Neural crest cell (in vitro differentiated cells): ENCODE data around the gene SPN. TPM values are rescaled to one million over a fixed set of nuclear protein-coding genes. Genes with fewer than 3 reads are reported as not detected.
"Not testable (repeated sequence)": the region's sequence is repeated elsewhere in the genome, so short reads cannot be mapped to it uniquely, and the experiment has no call there.

Experiments
- DNase-seq: peaks from one replicate; pipeline ENCODE4 v3.0.0; 2021; ENCODE audit warnings: low read depth, mixed read lengths, low spot score
- H3K27ac Mint-ChIP-seq: one replicate; pipeline ENCODE4 v1.8.0; 2021; ENCODE audit warnings: mild to moderate bottlenecking, mixed read lengths; ENCODE audit not compliant: unreplicated experiment
- H3K27me3 Mint-ChIP-seq: 2 replicates; pipeline ENCODE4 v1.8.0; 2021; ENCODE audit warnings: low read depth, mild to moderate bottlenecking, mixed read lengths
- H3K36me3 Mint-ChIP-seq: 2 replicates; pipeline ENCODE4 v1.8.0; 2021; ENCODE audit warnings: low read depth, mild to moderate bottlenecking, mixed read lengths
- H3K4me1 Mint-ChIP-seq: 2 replicates; pipeline ENCODE4 v1.8.0; 2021; ENCODE audit warnings: mixed read lengths
- H3K4me3 Mint-ChIP-seq: one replicate; pipeline ENCODE4 v1.8.0; 2021; ENCODE audit warnings: mild to moderate bottlenecking, mixed read lengths
- H3K9me3 Mint-ChIP-seq: 2 replicates; pipeline ENCODE4 v1.8.0; 2021; ENCODE audit warnings: mixed read lengths
- CTCF ChIP-seq: fragments of 200-600 bp; sonication (generic); conservative IDR thresholded peaks from 2 replicates; pipeline ENCODE4 v1.5.0; 2021; ENCODE audit warnings: antibody characterized with exemption, mild to moderate bottlenecking
- total RNA-seq: library from RNA; stranded (reverse); gene quantifications from 2 replicates; pipeline ENCODE4 v1.2.1, GENCODE V29; 2021

SPN gene
- total RNA-seq, 1 donor from 2014 or later: 0.16 TPM

DNA sequence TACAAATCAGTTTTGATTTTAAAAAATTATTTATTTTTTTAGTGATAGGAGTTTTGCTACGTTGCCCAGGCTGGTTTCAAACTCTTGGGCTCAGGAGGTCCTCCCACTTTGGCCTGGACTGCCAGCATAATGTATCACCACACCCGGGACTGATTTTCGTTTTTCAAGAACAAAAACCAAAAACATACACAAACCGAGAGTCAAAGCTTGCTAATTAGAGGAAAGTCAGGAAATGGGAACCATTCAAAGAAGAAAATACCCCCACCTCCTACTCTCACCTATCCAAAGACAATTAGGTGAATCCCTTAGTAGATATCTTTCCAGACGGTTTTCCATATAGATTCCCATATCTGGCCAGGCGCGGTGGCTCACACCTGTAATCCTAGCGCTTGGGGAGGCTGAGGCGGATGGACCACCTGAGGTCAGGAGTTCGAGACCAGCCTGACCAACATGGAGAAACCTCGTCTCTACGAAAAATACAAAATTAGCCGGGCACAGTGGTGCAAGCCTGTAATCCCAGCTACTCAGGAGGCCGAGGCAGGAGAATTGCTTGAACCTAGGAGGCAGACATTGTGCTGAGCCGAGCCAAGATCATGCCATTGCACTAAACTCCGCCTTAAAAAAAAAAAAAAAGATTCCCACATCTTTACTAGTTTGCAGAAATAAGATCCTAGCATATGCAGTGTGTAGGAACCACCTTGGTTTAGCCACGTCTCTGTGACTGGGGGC, 883 bp upstream of the SPN start:
- no peak overlapping the region for H3K27ac Mint-ChIP-seq
- H3K9me3 Mint-ChIP-seq: no peaks in the 10 kb centered on the region
- no peaks in the 10 kb centered on the region for H3K27me3 Mint-ChIP-seq
- H3K4me1 Mint-ChIP-seq: peaks cover 28% of the 10 kb centered on the region
- no peak overlapping the region for H3K4me3 Mint-ChIP-seq
- no peak for TF ChIP-seq CTCF
- no peaks in the 10 kb centered on the region for H3K36me3 Mint-ChIP-seq
- DNase-seq: no peak

DNA sequence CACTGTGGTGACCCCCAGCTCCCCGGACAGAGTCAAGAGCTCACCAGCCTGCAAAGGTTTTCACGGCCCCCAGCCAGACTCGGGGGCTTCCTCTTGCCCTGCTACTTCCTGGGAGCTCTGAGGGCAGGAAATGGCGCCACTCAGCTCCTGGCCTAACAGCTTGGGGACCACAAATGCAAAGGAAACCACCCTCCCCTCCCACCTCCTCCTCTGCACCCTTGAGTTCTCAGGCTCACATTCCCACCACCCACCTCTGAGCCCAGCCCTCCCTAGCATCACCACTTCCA, 375 bp upstream of the SPN start:
- Mint-ChIP-seq H3K36me3 (no peaks in the 10 kb centered on the region), H3K9me3 (no peaks in the 10 kb centered on the region), H3K4me3 (no peak overlapping the region), H3K27me3 (no peaks in the 10 kb centered on the region), H3K27ac (no peak overlapping the region), H3K4me1 (peaks cover 31% of the 10 kb centered on the region)
- no peak for DNase-seq
- TF ChIP-seq CTCF: no peak

DNA sequence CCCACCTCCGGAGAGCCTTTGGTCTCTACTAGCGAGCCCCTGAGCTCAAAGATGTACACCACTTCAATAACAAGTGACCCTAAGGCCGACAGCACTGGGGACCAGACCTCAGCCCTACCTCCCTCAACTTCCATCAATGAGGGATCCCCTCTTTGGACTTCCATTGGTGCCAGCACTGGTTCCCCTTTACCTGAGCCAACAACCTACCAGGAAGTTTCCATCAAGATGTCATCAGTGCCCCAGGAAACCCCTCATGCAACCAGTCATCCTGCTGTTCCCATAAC, 702 bp downstream of the SPN start:
- Mint-ChIP-seq H3K36me3 (no peaks in the 10 kb centered on the region), H3K4me1 (peaks cover 31% of the 10 kb centered on the region), H3K4me3 (no peak overlapping the region), H3K27me3 (no peaks in the 10 kb centered on the region), H3K27ac (no peak overlapping the region), H3K9me3 (no peaks in the 10 kb centered on the region)
- no peak for DNase-seq
- no peak for TF ChIP-seq CTCF

- TF ChIP-seq CTCF: no peak
- Mint-ChIP-seq H3K27me3 (no peaks in the 10 kb centered on the region), H3K27ac (no peak overlapping the region), H3K4me3 (no peak overlapping the region), H3K4me1 (peaks cover 31% of the 10 kb centered on the region), H3K9me3 (no peaks in the 10 kb centered on the region), H3K36me3 (no peaks in the 10 kb centered on the region)
- peak; percentile 23 for DNase-seq
Observed at GRCh38 chr16:29664091-29664921, 1.3 kb downstream of the SPN start.

DNA sequence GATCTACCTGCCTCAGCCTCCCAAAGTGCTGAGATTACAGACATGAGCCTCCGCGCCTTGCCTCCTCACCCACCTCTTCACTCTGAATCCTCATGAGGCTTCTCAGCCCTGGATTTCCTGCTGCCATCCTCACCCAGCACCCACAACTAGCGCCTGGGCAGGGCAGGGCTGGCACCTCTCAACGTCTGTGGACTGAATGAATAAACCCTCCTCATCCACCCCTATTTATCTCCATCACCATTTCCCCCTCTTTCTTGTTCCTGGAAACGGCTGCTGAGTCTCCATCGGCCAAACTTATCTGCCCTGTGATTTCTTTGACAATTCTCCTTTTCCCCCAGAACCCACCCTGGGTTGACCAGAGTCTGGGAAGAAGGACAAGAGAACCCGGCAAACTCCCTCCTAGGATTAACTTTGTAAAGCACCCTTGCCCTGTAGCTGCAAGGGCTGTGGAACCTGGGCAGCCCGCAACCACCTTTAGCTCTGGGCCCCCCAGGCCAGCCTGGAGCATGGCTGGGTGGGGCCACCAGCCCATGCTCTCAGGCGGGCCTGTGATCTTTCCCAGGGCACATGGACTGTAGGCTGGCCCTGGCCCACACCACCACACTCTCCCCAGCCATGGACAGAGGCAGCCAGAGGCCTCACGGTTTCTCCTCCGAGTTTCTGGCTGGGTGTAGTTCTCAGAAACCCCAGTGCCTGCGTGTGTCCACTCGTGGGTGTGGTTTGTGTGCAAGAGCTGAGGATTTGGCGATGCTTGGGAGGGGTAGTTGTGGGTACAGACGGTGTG, 2.4 kb downstream of the SPN start:
- H3K4me1 Mint-ChIP-seq: peaks cover 31% of the 10 kb centered on the region
- no peaks in the 10 kb centered on the region for H3K36me3 Mint-ChIP-seq
- H3K27ac Mint-ChIP-seq: peak overlapping the region; percentile 93
- no peaks in the 10 kb centered on the region for H3K9me3 Mint-ChIP-seq
- H3K4me3 Mint-ChIP-seq: peak overlapping the region; percentile 65
- no peaks in the 10 kb centered on the region for H3K27me3 Mint-ChIP-seq
- no peak for DNase-seq
- no peak for TF ChIP-seq CTCF

GRCh38 chr16:29667322-29667610, 4.2 kb downstream of the SPN start:
- not testable (repeated sequence) for H3K27me3 Mint-ChIP-seq, H3K36me3 Mint-ChIP-seq, H3K9me3 Mint-ChIP-seq, H3K27ac Mint-ChIP-seq, DNase-seq
- Mint-ChIP-seq H3K4me1 (peaks cover 31% of the 10 kb centered on the region), H3K4me3 (peak overlapping the region; percentile 65)
